K562 (cell line): ENCODE measurements around the gene SKAP2. TPM values are rescaled to one million over a fixed set of nuclear protein-coding genes. Genes with fewer than 3 reads are reported as not detected.

Experiments used
- ELF4 ChIP-seq: fragments of 450-650 bp; formaldehyde crosslinking; IDR thresholded peaks from 2 replicates; pipeline ENCODE4 v1.4.0; 2022; ENCODE audit warnings: missing genetic modification characterization
- EP300 ChIP-seq: IDR thresholded peaks from 2 replicates; pipeline ENCODE4 v1.6.1; 2012; ENCODE audit warnings: low read length, improper control_type of control experiment
- FOS ChIP-seq: IDR thresholded peaks from 3 replicates; pipeline ENCODE4 v1.6.1; 2011; ENCODE audit not compliant: insufficient read length; ENCODE audit errors: extremely low read depth
- FOSL1 ChIP-seq: fragments of 200-800 bp; sonication (Bioruptor generic); conservative IDR thresholded peaks from 2 replicates; pipeline ENCODE4 v1.6.1; 2016; ENCODE audit warnings: missing genetic modification characterization, missing compliant biosample characterization
- GATAD2A ChIP-seq: fragments of 450-650 bp; IDR thresholded peaks from 2 replicates; pipeline ENCODE4 v1.6.1; 2017
- HDAC1 ChIP-seq, 2 experiments: fragments of 450-650 bp; IDR thresholded peaks; 2 replicates each; pipeline ENCODE4 v1.6.1; 2016 to 2017; ENCODE audit warnings: inconsistent platforms in 1 of 2, mild to moderate bottlenecking in 1 of 2, moderate library complexity in 1 of 2
- JUND ChIP-seq, 2 experiments: IDR thresholded peaks; 2 replicates in 1 of 2; 3 replicates in 1 of 2; pipeline ENCODE4 v1.6.1; 2011; ENCODE audit warnings: borderline replicate concordance in 2 of 2, low read depth in 2 of 2, low read length in 2 of 2, improper control_type of control experiment in 1 of 2, missing biosample characterization in 1 of 2, missing genetic modification characterization in 1 of 2, missing genetic modification reagents in 1 of 2
- MECOM ChIP-seq: fragments of 250-450 bp; sonication (Bioruptor Pico); IDR thresholded peaks from 2 replicates; pipeline ENCODE4 v1.8.0; 2022; ENCODE audit warnings: inconsistent platforms
- MEIS2 ChIP-seq: fragments of 450-650 bp; IDR thresholded peaks from 2 replicates; pipeline ENCODE4 v1.6.1; 2014; ENCODE audit warnings: mild to moderate bottlenecking; ENCODE audit not compliant: partially characterized antibody
- MITF ChIP-seq: IDR thresholded peaks from 2 replicates; pipeline ENCODE4 v1.6.1; 2014; ENCODE audit warnings: antibody characterized with exemption
- MTA1 ChIP-seq: fragments of 450-650 bp; IDR thresholded peaks from 2 replicates; pipeline ENCODE4 v1.6.1; 2017; ENCODE audit warnings: borderline replicate concordance
- MTA2 ChIP-seq: fragments of 450-650 bp; IDR thresholded peaks from 2 replicates; pipeline ENCODE4 v1.6.1; 2016; ENCODE audit warnings: low read depth
- NR4A1 ChIP-seq, 2 experiments: fragments of 250-450 bp in 1 of 2; fragments of 450-650 bp in 1 of 2; sonication (Bioruptor Pico) in 1 of 2; IDR thresholded peaks; 2 replicates each; pipeline versions ENCODE4 v1.4.0 to v1.6.1; 2016 to 2020; ENCODE audit warnings: mild to moderate bottlenecking in 2 of 2, missing compliant biosample characterization in 1 of 2, missing genetic modification characterization in 1 of 2, moderate library complexity in 1 of 2
- SMARCA4 ChIP-seq: fragments of 450-650 bp; IDR thresholded peaks from 2 replicates; pipeline ENCODE4 v1.6.1; 2016
- SMARCC2 ChIP-seq: fragments of 450-650 bp; IDR thresholded peaks from 2 replicates; pipeline ENCODE4 v1.6.1; 2017; ENCODE audit warnings: antibody characterized with exemption, moderate library complexity, mild to moderate bottlenecking, low read depth
- TOE1 ChIP-seq, 2 experiments: fragments of 450-650 bp in 1 of 2; sonication (generic) in 1 of 2; formaldehyde crosslinking in 1 of 2; IDR thresholded peaks; 2 replicates each; pipeline versions ENCODE4 v1.7.1 to v1.8.0; 2016 to 2022; ENCODE audit warnings: borderline replicate concordance in 2 of 2, mild to moderate bottlenecking in 2 of 2, antibody characterized with exemption in 1 of 2, inconsistent platforms in 1 of 2, low read depth in 1 of 2, missing genetic modification reagents in 1 of 2, moderate library complexity in 1 of 2
- ZEB2 ChIP-seq: fragments of 450-650 bp; IDR thresholded peaks from 2 replicates; pipeline ENCODE4 v1.6.1; 2016
- ZNF589 ChIP-seq: fragments of 200-800 bp; sonication (Bioruptor generic); IDR thresholded peaks from 2 replicates; pipeline ENCODE4 v1.6.1; 2016; ENCODE audit warnings: low read depth, missing genetic modification characterization, missing compliant biosample characterization
- ZNF780A ChIP-seq: fragments of 250-450 bp; sonication (Bioruptor Pico); IDR thresholded peaks from 2 replicates; pipeline ENCODE4 v1.5.0; 2021; ENCODE audit warnings: mild to moderate bottlenecking
- ZSCAN32 ChIP-seq: fragments of 450-650 bp; formaldehyde crosslinking; IDR thresholded peaks from 2 replicates; pipeline ENCODE4 v1.4.0; 2020; ENCODE audit warnings: mild to moderate bottlenecking, moderate library complexity
- polyA plus RNA-seq, 8 experiments: library from polyadenylated mRNA; depleted of rRNA in 4 of 8; stranded (reverse) in 5 of 8; unstranded in 3 of 8; fragments of >200 nt; fragmentation: Nextera tagmentation in 2 of 8; fragmentation: Illumina TruSeq in 1 of 8; extraction: Ambion mirVana in 2 of 8; extraction: Trizol in 1 of 8; gene quantifications; 2 replicates each; pipeline versions ENCODE4 v1.2.1 to v1.2.3, GENCODE V29; 2011 to 2014; ENCODE audit warnings: inconsistent platforms in 1 of 8, missing spikeins in 1 of 8
- total RNA-seq, 7 experiments: library from RNA; depleted of rRNA in 6 of 7; stranded (reverse); fragments of >200 nt in 6 of 7; fragmentation: Illumina TruSeq in 2 of 7; extraction: Trizol in 2 of 7; gene quantifications; 2 replicates each; pipeline versions ENCODE4 v1.2.1 to v1.2.3, GENCODE V29; 2011 to 2021; ENCODE audit warnings: low replicate concordance in 1 of 7
- TF ChIP-seq, protein P1 (sequence below): fragments of 250-450 bp; sonication (Bioruptor Pico); IDR thresholded peaks from 2 replicates; pipeline ENCODE4 v1.5.0; 2022; ENCODE audit warnings: mild to moderate bottlenecking
- TF ChIP-seq, protein P2 (sequence below), 2 experiments: IDR thresholded peaks in 1 of 2; conservative IDR thresholded peaks in 1 of 2; 2 replicates each; pipeline ENCODE4 v1.6.1; 2016; ENCODE audit warnings: low read depth in 2 of 2, mild to moderate bottlenecking in 1 of 2, missing compliant biosample characterization in 1 of 2, missing genetic modification characterization in 1 of 2, moderate library complexity in 1 of 2

Gene SKAP2
- total and polyA plus RNA-seq, 9 of the 15 experiments (the other 6 are each of a cell fraction or from before 2014, with no cell fraction given): 4.2 to 11.7 (median 8.3) TPM

DNA sequence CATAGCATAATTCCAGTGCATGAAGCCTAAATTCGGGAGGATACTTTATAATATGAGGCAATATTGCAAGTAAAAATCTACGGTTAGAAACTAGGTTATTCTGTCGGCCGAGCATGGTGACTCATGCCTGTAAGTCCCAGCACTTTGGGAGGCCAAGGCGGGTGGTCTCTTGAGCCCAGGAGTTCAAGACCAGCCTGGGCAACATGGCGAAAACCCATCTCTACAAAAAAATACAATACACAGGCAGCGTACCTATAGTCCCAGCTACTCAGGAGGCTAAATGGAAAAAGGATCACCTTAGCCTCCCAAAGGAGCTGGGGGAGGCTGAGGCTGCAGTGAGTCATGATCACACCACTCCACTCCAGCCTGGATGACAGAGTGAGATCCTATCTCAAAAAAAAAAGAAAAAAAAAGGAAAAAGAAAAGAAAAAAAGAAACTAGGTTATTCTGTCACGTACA lies 14.2 kb downstream of the SKAP2 start (continued):
- TF ChIP-seq, protein P1, sequence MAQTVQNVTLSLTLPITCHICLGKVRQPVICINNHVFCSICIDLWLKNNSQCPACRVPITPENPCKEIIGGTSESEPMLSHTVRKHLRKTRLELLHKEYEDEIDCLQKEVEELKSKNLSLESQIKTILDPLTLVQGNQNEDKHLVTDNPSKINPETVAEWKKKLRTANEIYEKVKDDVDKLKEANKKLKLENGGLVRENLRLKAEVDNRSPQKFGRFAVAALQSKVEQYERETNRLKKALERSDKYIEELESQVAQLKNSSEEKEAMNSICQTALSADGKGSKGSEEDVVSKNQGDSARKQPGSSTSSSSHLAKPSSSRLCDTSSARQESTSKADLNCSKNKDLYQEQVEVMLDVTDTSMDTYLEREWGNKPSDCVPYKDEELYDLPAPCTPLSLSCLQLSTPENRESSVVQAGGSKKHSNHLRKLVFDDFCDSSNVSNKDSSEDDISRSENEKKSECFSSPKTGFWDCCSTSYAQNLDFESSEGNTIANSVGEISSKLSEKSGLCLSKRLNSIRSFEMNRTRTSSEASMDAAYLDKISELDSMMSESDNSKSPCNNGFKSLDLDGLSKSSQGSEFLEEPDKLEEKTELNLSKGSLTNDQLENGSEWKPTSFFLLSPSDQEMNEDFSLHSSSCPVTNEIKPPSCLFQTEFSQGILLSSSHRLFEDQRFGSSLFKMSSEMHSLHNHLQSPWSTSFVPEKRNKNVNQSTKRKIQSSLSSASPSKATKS (CRISPR knock-in tag): no peak
- TF ChIP-seq MECOM (CRISPR knock-in tag) (no peak), MTA2 (0 out of 2 replicates have a peak, but pooled peaks have one; percentile 14), SMARCA4 (peak; percentile 99), FOS (peak; percentile 41), ZNF780A (CRISPR knock-in tag) (no peak), MEIS2 (peak; percentile 54), HDAC1 (IDR thresholded peaks at IDR 0.05) (peak in 1 of 2 experiments; percentile 70; a peak in 1 of 4 replicates), MITF (peak; percentile 68; the same call in 1 of the 2 replicates), JUND (IDR thresholded peaks at IDR 0.05; ENCODE audit: borderline replicate concordance, low read depth, low read length) (peak; percentile 97), JUND (tag; IDR thresholded peaks at IDR 0.05; ENCODE audit: borderline replicate concordance, low read depth, low read length) (peak; percentile 95; the same call in 2 of the 3 replicates), NR4A1 (CRISPR knock-in tag; IDR thresholded peaks at IDR 0.05) (no peak), NR4A1 (tag; IDR thresholded peaks at IDR 0.05) (0 out of 2 replicates have a peak, but pooled peaks have one; percentile 23), ZEB2 (peak; percentile 82), ELF4 (CRISPR knock-in tag) (0 out of 2 replicates have a peak, but pooled peaks have one; percentile 47), EP300 (peak; percentile 63), TOE1 (IDR thresholded peaks at IDR 0.05; ENCODE audit: borderline replicate concordance) (peak; percentile 35; the same call in 1 of the 2 replicates), TOE1 (CRISPR knock-in tag; IDR thresholded peaks at IDR 0.05; ENCODE audit: borderline replicate concordance, low read depth) (no peak), GATAD2A (0 out of 2 replicates have a peak, but pooled peaks have one; percentile 25), SMARCC2 (peak; percentile 96), FOSL1 (tag) (peak; percentile 99), ZNF589 (CRISPR knock-in tag) (peak; percentile 56; the same call in 1 of the 2 replicates), MTA1 (peak; percentile 72; the same call in 1 of the 2 replicates), ZSCAN32 (CRISPR knock-in tag) (no peak)
- TF ChIP-seq, protein P2, sequence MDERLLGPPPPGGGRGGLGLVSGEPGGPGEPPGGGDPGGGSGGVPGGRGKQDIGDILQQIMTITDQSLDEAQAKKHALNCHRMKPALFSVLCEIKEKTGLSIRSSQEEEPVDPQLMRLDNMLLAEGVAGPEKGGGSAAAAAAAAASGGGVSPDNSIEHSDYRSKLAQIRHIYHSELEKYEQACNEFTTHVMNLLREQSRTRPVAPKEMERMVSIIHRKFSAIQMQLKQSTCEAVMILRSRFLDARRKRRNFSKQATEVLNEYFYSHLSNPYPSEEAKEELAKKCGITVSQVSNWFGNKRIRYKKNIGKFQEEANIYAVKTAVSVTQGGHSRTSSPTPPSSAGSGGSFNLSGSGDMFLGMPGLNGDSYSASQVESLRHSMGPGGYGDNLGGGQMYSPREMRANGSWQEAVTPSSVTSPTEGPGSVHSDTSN (CRISPR knock-in tag; IDR thresholded peaks at IDR 0.05; ENCODE audit: low read depth): no peak
- TF ChIP-seq, protein P2 (tag; conservative IDR thresholded peaks at IDR 0.05; ENCODE audit: low read depth): peak; percentile 41; the same call in 1 of the 2 replicates
